ENCODE measurements around the gene YPEL1.
"Not testable (repeated sequence)": the region's sequence is repeated elsewhere in the genome, so short reads cannot be mapped to it uniquely, and the experiment has no call there.

The YPEL1 gene

GRCh38 chr22:21726650-21727049, 8.9 kb downstream of the YPEL1 start:
- H3K79me2 ChIP-seq = peaks cover 5% of the 10 kb centered on the region
- no peak overlapping the region for H3K27ac ChIP-seq
- H3K9me3 ChIP-seq (ENCODE audit: control insufficient read depth, low read length) = no peaks in the 10 kb centered on the region
- no peaks in the 10 kb centered on the region for H3K4me1 ChIP-seq
- H3K4me2 ChIP-seq (ENCODE audit: low read length) = no peak overlapping the region
- H2AFZ ChIP-seq = no peak overlapping the region
- no peak overlapping the region for H3K4me3 ChIP-seq (ENCODE audit: low read depth, low read length)
- no peaks in the 10 kb centered on the region for H3K36me3 ChIP-seq (ENCODE audit: control insufficient read depth, insufficient read depth, low read length)
- TF ChIP-seq, protein P1, sequence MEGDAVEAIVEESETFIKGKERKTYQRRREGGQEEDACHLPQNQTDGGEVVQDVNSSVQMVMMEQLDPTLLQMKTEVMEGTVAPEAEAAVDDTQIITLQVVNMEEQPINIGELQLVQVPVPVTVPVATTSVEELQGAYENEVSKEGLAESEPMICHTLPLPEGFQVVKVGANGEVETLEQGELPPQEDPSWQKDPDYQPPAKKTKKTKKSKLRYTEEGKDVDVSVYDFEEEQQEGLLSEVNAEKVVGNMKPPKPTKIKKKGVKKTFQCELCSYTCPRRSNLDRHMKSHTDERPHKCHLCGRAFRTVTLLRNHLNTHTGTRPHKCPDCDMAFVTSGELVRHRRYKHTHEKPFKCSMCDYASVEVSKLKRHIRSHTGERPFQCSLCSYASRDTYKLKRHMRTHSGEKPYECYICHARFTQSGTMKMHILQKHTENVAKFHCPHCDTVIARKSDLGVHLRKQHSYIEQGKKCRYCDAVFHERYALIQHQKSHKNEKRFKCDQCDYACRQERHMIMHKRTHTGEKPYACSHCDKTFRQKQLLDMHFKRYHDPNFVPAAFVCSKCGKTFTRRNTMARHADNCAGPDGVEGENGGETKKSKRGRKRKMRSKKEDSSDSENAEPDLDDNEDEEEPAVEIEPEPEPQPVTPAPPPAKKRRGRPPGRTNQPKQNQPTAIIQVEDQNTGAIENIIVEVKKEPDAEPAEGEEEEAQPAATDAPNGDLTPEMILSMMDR (IDR thresholded peaks at IDR 0.05) = peak; percentile 37
- no peaks in the 10 kb centered on the region for H3K27me3 ChIP-seq (ENCODE audit: control insufficient read depth, insufficient read depth, low read length)
- H3K9ac ChIP-seq = no peak overlapping the region

- Histone ChIP-seq H3K9me3 (ENCODE audit: control insufficient read depth, low read length) (no peaks in the 10 kb centered on the region), H3K36me3 (ENCODE audit: control insufficient read depth, insufficient read depth, low read length) (no peaks in the 10 kb centered on the region), H3K27me3 (ENCODE audit: control insufficient read depth, insufficient read depth, low read length) (no peaks in the 10 kb centered on the region), H3K4me3 (ENCODE audit: low read depth, low read length) (no peak overlapping the region), H3K4me2 (ENCODE audit: low read length) (no peak overlapping the region), H2AFZ (no peak overlapping the region), H3K27ac (no peak overlapping the region), H3K9ac (no peak overlapping the region), H3K4me1 (no peaks in the 10 kb centered on the region), H3K79me2 (peaks cover 5% of the 10 kb centered on the region)
- TF ChIP-seq, protein P1 (IDR thresholded peaks at IDR 0.05) = no peak
Measured at GRCh38 chr22:21725956-21726649, 9.5 kb downstream of the YPEL1 start.

DNA sequence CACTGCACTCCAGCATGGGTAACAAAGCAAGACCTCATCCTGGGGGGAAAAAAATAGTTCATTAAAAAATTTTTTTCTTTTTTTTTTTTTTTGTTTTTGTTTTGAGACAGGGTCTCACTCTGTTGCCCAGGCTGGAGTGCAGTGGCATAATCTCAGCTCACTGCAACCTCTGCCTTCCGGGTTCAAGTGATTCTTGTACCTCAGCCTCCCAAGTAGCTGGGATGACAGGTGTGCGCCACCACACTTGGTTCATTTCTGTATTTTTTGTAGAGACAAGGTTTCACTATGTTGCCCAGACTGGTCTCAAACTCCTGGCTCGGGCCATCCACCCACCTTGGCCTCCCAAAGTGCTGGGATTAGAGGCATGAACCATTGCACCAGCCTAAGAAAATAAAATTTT, 11.1 kb downstream of the YPEL1 start:
- H3K79me2 ChIP-seq; H2AFZ ChIP-seq; H3K27me3 ChIP-seq (ENCODE audit: control insufficient read depth, insufficient read depth, low read length): not testable (repeated sequence)

GRCh38 chr22:21721195-21721852, 14.3 kb downstream of the YPEL1 start:
- H2AFZ ChIP-seq; H3K4me1 ChIP-seq; H3K36me3 ChIP-seq (ENCODE audit: control insufficient read depth, insufficient read depth, low read length); H3K27me3 ChIP-seq (ENCODE audit: control insufficient read depth, insufficient read depth, low read length); H3K4me3 ChIP-seq (ENCODE audit: low read depth, low read length); H3K79me2 ChIP-seq; H3K27ac ChIP-seq; H3K9me3 ChIP-seq (ENCODE audit: control insufficient read depth, low read length); H3K9ac ChIP-seq; H3K4me2 ChIP-seq (ENCODE audit: low read length): not testable (repeated sequence)

More for the DNA sequence above, 11.1 kb downstream of the YPEL1 start:
- H3K36me3 ChIP-seq (ENCODE audit: control insufficient read depth, insufficient read depth, low read length); H3K4me1 ChIP-seq; H3K4me2 ChIP-seq (ENCODE audit: low read length); H3K9ac ChIP-seq; H3K27ac ChIP-seq; H3K4me3 ChIP-seq (ENCODE audit: low read depth, low read length); H3K9me3 ChIP-seq (ENCODE audit: control insufficient read depth, low read length): not testable (repeated sequence)

GRCh38 chr22:21720191-21720859, 15.3 kb downstream of the YPEL1 start:
- H3K4me2 ChIP-seq (ENCODE audit: low read length); H3K4me1 ChIP-seq; H3K9me3 ChIP-seq (ENCODE audit: control insufficient read depth, low read length); H3K4me3 ChIP-seq (ENCODE audit: low read depth, low read length); H3K9ac ChIP-seq; H2AFZ ChIP-seq; H3K79me2 ChIP-seq; H3K36me3 ChIP-seq (ENCODE audit: control insufficient read depth, insufficient read depth, low read length); H3K27ac ChIP-seq; H3K27me3 ChIP-seq (ENCODE audit: control insufficient read depth, insufficient read depth, low read length): not testable (repeated sequence)

GRCh38 chr22:21719024-21719423, 16.6 kb downstream of the YPEL1 start:
- H3K27ac ChIP-seq = peak overlapping the region; percentile 32

More at GRCh38 chr22:21719024-21719423, 16.6 kb downstream of the YPEL1 start:
- no peak overlapping the region for H3K4me3 ChIP-seq (ENCODE audit: low read depth, low read length)
- peaks cover 10% of the 10 kb centered on the region for H3K4me1 ChIP-seq
- no peaks in the 10 kb centered on the region for H3K36me3 ChIP-seq (ENCODE audit: control insufficient read depth, insufficient read depth, low read length)
- no peaks in the 10 kb centered on the region for H3K27me3 ChIP-seq (ENCODE audit: control insufficient read depth, insufficient read depth, low read length)
- H3K79me2 ChIP-seq = no peaks in the 10 kb centered on the region
- no peak overlapping the region for H3K9ac ChIP-seq
- TF ChIP-seq, protein P1 (IDR thresholded peaks at IDR 0.05) = no peak
- H3K4me2 ChIP-seq (ENCODE audit: low read length) = peak overlapping the region; percentile 17
- no peak overlapping the region for H2AFZ ChIP-seq
- no peaks in the 10 kb centered on the region for H3K9me3 ChIP-seq (ENCODE audit: control insufficient read depth, low read length)

All from parathyroid adenoma (tissue), 2 donors.